SK-N-SH (cell line): ENCODE results near the gene DNAJB6. TPM values are rescaled to one million over a fixed set of nuclear protein-coding genes. Genes with fewer than 3 reads are reported as not detected.

ENCODE experiments used
- CTCF ChIA-PET: fragments of 300-600, 350-600 bp; formaldehyde crosslinking; extraction: SDS; loops from one replicate; lab custom pipeline; 2021; lab: Yijun Ruan, JAX
- POLR2A ChIA-PET: fragments of 350-600 bp; sonication (Branson Sonifier 250); formaldehyde crosslinking; extraction: SDS; loops from one replicate; lab custom pipeline; 2020; ENCODE audit warnings: antibody characterized with exemption, inconsistent platforms; lab: Yijun Ruan, JAX
- DNase-seq: peaks from one replicate; pipeline ENCODE4 v3.0.0; 2012
- H2AFZ ChIP-seq: fragments of 200-600 bp; sonication (generic); 2 replicates; pipeline ENCODE4 v1.8.1; 2016; ENCODE audit warnings: antibody characterized with exemption, mild to moderate bottlenecking, low read depth
- H3F3A ChIP-seq: fragments of 200-600 bp; sonication (generic); replicated peaks from 2 replicates; pipeline ENCODE3; 2016; ENCODE audit warnings: antibody characterized with exemption, mild to moderate bottlenecking; ENCODE audit not compliant: insufficient read depth
- H3K27ac ChIP-seq, 2 experiments: fragments of 200-500 bp in 1 of 2; fragments of 200-600 bp in 1 of 2; sonication (Bioruptor generic) in 1 of 2; sonication (generic), shearing (Covaris generic) in 1 of 2; 2 replicates each; pipeline versions ENCODE4 v1.5.1 to v1.6.1; 2014 to 2016; ENCODE audit warnings: low read depth in 2 of 2, inconsistent platforms in 1 of 2, low read length in 1 of 2, mild to moderate bottlenecking in 1 of 2, mixed read lengths in 1 of 2
- H3K27me3 ChIP-seq: fragments of 200-600 bp; sonication (generic), shearing (Covaris generic); 2 replicates; pipeline ENCODE4 v1.6.1; 2016; ENCODE audit warnings: mixed run types; ENCODE audit not compliant: insufficient read depth
- H3K36me3 ChIP-seq, 2 experiments: fragments of 200-500 bp in 1 of 2; fragments of 200-600 bp in 1 of 2; sonication (Bioruptor generic) in 1 of 2; sonication (generic) in 1 of 2; replicated peaks in 1 of 2; 2 replicates each; pipeline versions ENCODE3 to v1.5.1; 2014 to 2016; ENCODE audit warnings: low read length in 1 of 2, mild to moderate bottlenecking in 1 of 2; ENCODE audit not compliant: insufficient read depth in 2 of 2, control insufficient read depth in 1 of 2
- H3K4me1 ChIP-seq, 2 experiments: fragments of 200-500 bp in 1 of 2; fragments of 200-600 bp in 1 of 2; sonication (Bioruptor generic) in 1 of 2; sonication (generic), shearing (Covaris generic) in 1 of 2; 2 replicates each; pipeline versions ENCODE4 v1.5.1 to v1.6.1; 2014 to 2016; ENCODE audit warnings: low read depth in 1 of 2, low read length in 1 of 2, mixed run types in 1 of 2; ENCODE audit not compliant: insufficient read depth in 2 of 2, control insufficient read depth in 1 of 2
- H3K4me2 ChIP-seq: fragments of 200-600 bp; sonication (generic), shearing (Covaris generic); 2 replicates; pipeline ENCODE4 v1.6.1; 2017; ENCODE audit warnings: mixed run types
- H3K4me3 ChIP-seq, 2 experiments: fragments of 200-500 bp in 1 of 2; fragments of 200-600 bp in 1 of 2; sonication (Bioruptor generic) in 1 of 2; sonication (generic), shearing (Covaris generic) in 1 of 2; 2 replicates each; pipeline versions ENCODE4 v1.5.1 to v1.8.1; 2014 to 2016; ENCODE audit warnings: low read depth in 2 of 2, inconsistent platforms in 1 of 2, low read length in 1 of 2, mild to moderate bottlenecking in 1 of 2, mixed read lengths in 1 of 2, moderate library complexity in 1 of 2
- H3K79me2 ChIP-seq: fragments of 200-600 bp; sonication (generic); 2 replicates; pipeline ENCODE4 v1.8.1; 2017; ENCODE audit warnings: mild to moderate bottlenecking; ENCODE audit not compliant: insufficient read depth
- H3K9ac ChIP-seq: fragments of 200-600 bp; sonication (generic); 2 replicates; pipeline ENCODE4 v1.6.1; 2017; ENCODE audit warnings: mixed run types
- H3K9me2 ChIP-seq: fragments of 200-600 bp; sonication (generic); 2 replicates; pipeline ENCODE4 v1.6.1; 2017; ENCODE audit warnings: mixed run types
- H3K9me3 ChIP-seq: fragments of 200-600 bp; sonication (generic); 2 replicates; pipeline ENCODE4 v1.6.1; 2017; ENCODE audit warnings: mixed run types, mild to moderate bottlenecking, moderate library complexity
- H4K20me1 ChIP-seq: fragments of 200-600 bp; sonication (generic); 2 replicates; pipeline ENCODE4 v1.6.1; 2017; ENCODE audit warnings: mild to moderate bottlenecking, mixed run types; ENCODE audit not compliant: insufficient read depth
- CHD2 ChIP-seq: fragments of 150-350 bp; IDR thresholded peaks from 2 replicates; pipeline ENCODE4 v1.6.1; 2018; ENCODE audit warnings: low read length; ENCODE audit not compliant: partially characterized antibody
- CTCF ChIP-seq: fragments of 200-600 bp; sonication (generic); IDR thresholded peaks from 2 replicates; pipeline ENCODE4 v1.6.1; 2017; ENCODE audit warnings: antibody characterized with exemption, mild to moderate bottlenecking, moderate library complexity
- ELF1 ChIP-seq: IDR thresholded peaks from 2 replicates; pipeline ENCODE4 v1.4.0; 2012
- EZH2phosphoT487 ChIP-seq: fragments of 200-600 bp; sonication (generic); IDR thresholded peaks from 2 replicates; pipeline ENCODE4 v1.6.1; 2017; ENCODE audit warnings: low read depth, mixed run types, mild to moderate bottlenecking, antibody characterized with exemption, moderate library complexity, borderline replicate concordance
- RAD21 ChIP-seq: IDR thresholded peaks from 2 replicates; pipeline ENCODE4 v1.6.1; 2012; ENCODE audit warnings: mild to moderate bottlenecking, low read length
- RCOR1 ChIP-seq: fragments of 150-350 bp; IDR thresholded peaks from 2 replicates; pipeline ENCODE4 v1.6.1; 2017; ENCODE audit warnings: antibody characterized with exemption, low read length
- REST ChIP-seq: IDR thresholded peaks from 2 replicates; pipeline ENCODE4 v1.6.1; 2012; ENCODE audit warnings: mild to moderate bottlenecking, low read depth, low read length, moderate library complexity
- RFX5 ChIP-seq: IDR thresholded peaks from 2 replicates; pipeline ENCODE4 v1.6.1; 2012; ENCODE audit warnings: mild to moderate bottlenecking, improper control_type of control experiment, low read length
- SMC3 ChIP-seq: IDR thresholded peaks from 2 replicates; pipeline ENCODE4 v1.6.1; 2012; ENCODE audit warnings: low read depth, low read length, improper control_type of control experiment
- TEAD4 ChIP-seq: IDR thresholded peaks from 2 replicates; pipeline ENCODE4 v1.4.0; 2012; ENCODE audit warnings: mild to moderate bottlenecking, borderline replicate concordance; ENCODE audit not compliant: insufficient read depth
- USF2 ChIP-seq: fragments of 150-350 bp; IDR thresholded peaks from 2 replicates; pipeline ENCODE4 v1.6.1; 2017; ENCODE audit warnings: antibody characterized with exemption, low read length, low read depth, borderline replicate concordance
- YY1 ChIP-seq: IDR thresholded peaks from 2 replicates; pipeline ENCODE4 v1.4.0; 2012; ENCODE audit warnings: low read depth, mild to moderate bottlenecking
- WGBS: methylation state at CpG from one replicate; pipeline ENCODE4 v1.1.6; 2017; ENCODE audit warnings: low lambda C conversion rate; 5-methylcytosine and 5-hydroxymethylcytosine counted together
- polyA plus RNA-seq, 3 experiments: library from polyadenylated mRNA; depleted of rRNA; stranded (reverse); fragments of >200 nt; gene quantifications; 2 replicates each; pipeline ENCODE4 v1.2.3, GENCODE V29; 2012

The DNAJB6 gene
- polyA plus RNA-seq, 1 of the 3 experiments (the other 2 are of a cell fraction): 176 TPM

GRCh38 chr7:157408258-157409101 is 71.7 kb downstream of the DNAJB6 start:
- Histone ChIP-seq H3K4me2 (no peak overlapping the region), H3K4me1 (peaks cover 0 to 29% of the 10 kb centered on the region in 2 experiments; a peak in 2 of 4 replicates), H3K9me2 (no peaks in the 10 kb centered on the region), H3F3A (peaks cover 23% of the 10 kb centered on the region), H2AFZ (no peak overlapping the region), H3K27ac (no peak overlapping the region; a peak in 1 of 4 replicates), H3K27me3 (no peaks in the 10 kb centered on the region), H3K36me3 (peaks cover 16 to 55% of the 10 kb centered on the region in 2 experiments), H3K79me2 (peaks cover 6% of the 10 kb centered on the region; the same call in 1 of the 2 replicates), H4K20me1 (peaks cover 52% of the 10 kb centered on the region), H3K4me3 (no peak overlapping the region), H3K9ac (no peak overlapping the region), H3K9me3 (no peaks in the 10 kb centered on the region)
- ChIA-PET POLR2A (no interaction called here), CTCF (interaction anchor here (1.3 to 5.9 kb wide), 4 partner anchors 13 to 24 kb away, joined by 5 to 56 read pairs (median 16); no protein-coding TSS in a partner anchor)
- DNase-seq: peak; percentile 22
- TF ChIP-seq USF2 (no peak), EZH2phosphoT487 (no peak), RCOR1 (no peak), REST (no peak), TEAD4 (no peak), YY1 (no peak), RAD21 (no peak), SMC3 (no peak), CTCF (no peak), CHD2 (no peak), ELF1 (no peak), RFX5 (no peak)
- whole genome bisulfite sequencing: 94% methylated on average over 27 of the region's 29 CpGs
